ENCODE results near the gene HEXIM2. TPM values are rescaled to one million over a fixed set of nuclear protein-coding genes. Genes with fewer than 3 reads are reported as not detected.

The HEXIM2 gene
- total RNA-seq, 1 experiment from 2014 or later: 5.8 TPM

DNA sequence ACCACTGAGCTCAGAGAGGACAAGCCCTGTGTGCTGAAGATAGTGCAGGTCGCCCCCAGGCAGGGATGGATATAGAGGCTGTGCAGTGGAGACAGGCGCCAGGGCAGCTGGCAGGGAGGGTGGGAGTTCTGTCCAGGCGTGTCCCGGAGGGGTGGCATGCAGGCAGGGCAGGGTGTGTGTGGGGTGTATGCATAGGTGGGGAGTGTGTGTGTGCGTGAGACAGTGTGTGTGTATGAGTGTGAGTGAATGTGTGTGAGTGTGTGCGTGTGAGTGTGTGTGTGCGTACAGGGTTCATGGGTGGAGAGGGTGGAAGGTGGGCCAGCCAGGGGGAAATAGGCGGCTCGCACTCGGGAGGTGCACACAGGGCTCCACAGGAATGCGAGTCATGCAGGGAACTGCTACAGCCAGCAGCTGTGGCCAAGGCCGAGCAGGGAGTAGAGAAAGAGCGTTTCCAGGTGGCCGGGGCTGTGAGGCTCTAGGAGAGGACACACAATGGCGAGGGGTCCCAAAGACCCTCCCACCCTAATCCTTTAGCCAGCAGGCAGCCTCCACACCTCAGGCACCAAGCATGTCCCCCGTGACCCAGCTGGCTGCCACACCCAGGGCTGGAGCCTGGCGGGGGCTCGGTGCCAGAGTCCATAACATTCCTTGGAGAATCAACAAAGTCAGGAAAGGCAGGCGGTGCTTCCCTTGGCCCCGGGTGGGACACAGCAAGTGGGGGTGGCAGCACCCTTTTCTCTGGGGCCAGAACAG, 34.0 kb upstream of the HEXIM2 start:
- peak; percentile 46 for DNase-seq (ENCODE audit: low spot score)

DNA sequence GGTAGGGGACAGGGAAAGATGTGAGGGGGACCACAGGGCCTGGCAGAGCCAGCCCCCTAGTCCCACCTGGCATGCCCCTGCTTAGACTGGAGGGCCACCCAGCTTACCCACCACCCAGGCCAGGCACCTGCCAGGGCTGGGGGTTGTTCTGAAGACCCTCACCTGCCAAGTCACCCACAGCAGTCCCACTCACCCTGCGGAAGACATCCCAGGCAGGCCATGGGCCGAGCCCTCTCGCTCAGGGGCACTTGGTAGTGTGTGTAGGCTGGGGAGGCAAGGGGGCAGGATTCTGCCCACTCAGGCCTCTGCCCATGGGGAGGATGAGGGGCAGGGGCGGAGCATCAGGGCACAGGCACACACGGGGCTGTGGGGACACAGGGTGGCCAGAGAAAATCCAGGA, 33.3 kb upstream of the HEXIM2 start:
- DNase-seq (ENCODE audit: low spot score): no peak

DNA sequence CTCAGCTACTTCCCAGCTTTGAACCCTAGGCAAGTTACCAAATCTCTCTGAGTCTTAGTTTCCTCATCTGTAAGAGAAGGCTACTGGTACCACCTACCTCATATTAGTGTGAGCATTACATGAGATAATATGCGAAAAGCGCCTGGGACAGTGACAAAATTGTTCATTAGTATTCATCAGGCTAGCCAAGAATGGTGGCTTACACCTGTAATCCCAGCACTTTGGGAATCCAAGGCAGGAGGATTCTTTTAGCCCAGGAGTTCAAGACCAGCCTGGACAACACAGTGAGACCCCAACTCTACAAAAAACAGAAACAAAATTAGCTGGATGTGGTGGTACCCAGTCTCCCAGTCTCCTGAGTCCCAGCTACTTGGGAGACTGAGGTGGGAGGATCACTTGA, 32.7 kb upstream of the HEXIM2 start:
- no peak for DNase-seq (ENCODE audit: low spot score)

DNA sequence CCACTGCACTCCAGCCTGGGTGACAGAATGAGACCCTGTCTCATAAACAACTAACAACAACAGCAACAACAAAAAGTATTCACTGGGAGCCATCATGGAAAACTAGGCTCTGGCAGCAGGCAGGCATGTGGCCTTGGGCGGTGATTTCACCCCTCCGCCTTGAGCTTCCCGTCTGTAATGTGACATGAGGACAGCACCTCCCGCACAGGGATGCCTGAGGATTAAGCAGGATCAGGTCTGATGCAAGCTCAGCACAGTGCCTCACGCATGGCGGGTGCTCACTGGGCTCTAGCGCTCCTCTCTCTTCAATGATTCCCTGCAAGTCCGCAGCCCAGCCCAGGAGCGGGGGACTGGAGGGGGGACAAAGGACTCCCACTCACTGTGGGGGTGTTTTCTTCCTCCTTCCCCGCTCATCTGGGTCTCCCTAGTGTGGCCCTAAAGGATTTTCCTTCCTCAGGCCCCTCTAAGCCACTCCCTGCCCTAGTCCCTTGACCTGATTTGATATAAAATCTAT, 32.2 kb upstream of the HEXIM2 start:
- peak; percentile 66 for DNase-seq (ENCODE audit: low spot score)

DNA sequence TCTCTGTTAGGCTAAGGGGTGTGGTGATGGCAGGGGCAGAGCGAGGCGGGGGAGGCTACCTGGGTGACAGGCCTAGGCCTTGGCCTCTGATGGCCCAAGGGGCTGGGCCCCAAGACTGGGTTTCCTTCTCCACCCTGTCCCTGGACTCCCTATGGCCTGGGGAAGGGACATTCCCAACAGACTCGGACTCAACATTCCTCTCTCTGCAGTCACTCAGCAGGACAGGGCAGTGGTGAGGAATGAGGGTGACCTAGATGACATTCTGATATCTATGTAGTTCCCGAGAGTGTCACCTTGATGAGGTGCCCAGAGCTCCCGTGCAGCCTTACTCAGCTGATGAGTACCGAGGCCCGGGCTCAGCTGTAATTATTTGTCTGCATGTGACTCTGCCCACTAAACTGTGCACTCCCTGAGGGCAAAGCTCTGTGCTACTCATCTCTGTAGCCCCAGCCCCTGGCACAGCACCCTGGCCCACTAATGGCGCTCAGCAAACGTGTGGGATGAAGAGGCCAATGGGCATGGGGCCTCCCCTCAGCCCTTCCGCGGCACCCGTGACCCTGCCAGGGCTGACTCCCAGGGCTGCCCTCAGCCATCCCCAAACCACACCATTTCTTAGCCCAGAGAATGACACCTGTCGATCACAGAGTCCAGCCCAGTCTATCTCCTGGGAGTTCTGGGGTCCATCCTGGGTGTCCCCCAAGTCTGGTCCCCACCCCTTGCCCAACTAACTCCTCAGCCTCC, 31.6 kb upstream of the HEXIM2 start:
- DNase-seq (ENCODE audit: low spot score): no peak

DNA sequence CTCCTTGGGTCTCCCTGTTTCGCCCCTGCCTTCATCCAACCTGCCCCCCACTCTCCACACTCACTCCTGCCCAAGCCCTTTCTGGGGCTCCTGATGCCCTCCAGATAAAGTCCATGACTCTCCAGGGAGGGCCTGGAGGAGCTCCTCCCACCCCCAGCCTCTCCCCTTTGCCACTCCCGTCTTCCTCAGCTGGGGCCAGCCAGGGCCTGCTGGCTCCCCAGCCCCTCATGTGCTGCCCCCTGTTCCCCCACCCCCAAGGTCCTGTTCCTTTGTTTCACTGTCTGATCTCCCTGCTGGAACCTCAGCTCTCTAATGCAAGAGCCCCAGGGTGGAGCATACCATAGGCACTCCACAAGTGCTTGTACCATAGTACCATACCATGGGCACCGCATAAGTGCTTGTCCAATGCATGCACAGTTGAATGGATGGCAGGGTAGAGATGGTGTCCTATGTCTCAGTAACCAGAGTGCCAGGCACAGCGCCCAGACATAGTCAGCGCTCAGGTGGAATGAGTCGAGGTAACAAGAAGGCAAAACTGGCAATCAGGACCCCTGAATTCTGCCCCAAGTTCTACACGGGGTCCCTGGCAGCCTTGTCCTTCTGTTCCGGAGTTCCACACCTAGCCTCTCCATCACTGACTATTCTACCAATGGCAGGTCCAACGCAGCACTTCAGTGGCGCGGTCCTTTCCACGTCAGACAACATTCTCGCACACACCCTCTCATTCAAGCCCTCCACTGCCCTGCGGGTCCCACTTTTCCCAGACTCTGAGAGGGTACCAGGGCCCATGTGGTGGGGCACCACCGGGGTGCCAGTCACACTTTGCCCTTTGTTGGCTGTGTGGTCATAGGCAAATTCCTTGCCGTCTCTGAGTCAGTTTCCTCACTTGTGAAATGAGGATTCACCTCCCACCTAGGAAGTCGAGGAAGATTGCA, 30.7 kb upstream of the HEXIM2 start:
- no peak for DNase-seq (ENCODE audit: low spot score)

DNA sequence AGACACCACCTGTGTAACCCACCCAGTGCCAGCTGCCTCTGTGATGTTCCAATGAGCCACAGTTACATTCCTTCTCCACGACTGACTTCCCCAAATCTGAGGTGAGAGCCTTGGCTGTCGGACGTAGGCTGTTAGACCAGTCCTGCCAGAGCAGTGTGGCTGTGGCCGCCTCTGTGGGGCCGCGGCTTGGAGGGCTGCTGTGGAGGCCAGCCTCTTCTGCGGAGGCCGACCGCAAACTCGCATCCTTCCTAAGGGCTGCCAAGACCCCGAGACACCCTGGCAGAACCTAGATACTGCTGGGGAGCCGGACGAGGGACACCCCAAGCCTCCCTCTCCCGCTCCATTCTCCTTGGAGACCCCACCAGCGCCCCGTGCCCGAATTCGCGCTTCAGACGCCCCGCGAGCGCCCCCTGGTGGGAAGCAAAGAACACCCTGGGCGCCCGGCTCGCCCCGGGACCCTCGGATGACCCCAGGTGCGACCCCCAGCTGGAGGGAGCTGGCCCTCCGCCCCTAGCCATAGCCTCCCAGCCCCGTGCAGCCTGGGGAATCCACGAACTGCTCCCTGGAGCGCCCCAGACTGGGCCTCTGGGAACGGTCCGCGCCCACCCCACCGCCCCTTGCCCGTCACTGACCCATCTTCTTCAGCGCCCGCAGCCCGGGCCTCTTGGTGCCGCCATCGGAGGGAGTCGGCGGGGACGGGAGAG, 29.9 kb upstream of the HEXIM2 start:
- no peak for DNase-seq (ENCODE audit: low spot score)

DNA sequence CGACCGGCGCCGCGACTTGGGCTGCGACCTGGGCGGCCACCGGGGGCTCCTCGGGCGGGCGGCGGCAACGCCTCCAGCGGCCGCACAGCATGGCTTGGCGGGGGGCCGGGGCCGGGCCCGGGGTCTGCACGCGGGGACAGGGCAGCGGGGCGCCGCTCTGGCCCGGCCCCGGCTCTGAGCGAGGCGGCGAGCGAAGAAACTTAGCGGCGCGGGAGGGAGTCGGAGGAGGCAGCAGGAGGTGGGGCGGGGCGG, 29.4 kb upstream of the HEXIM2 start, which contains the start of gene PLCD3:
PLCD3 (minus strand) TSS at position 196 of the 252 bp plus-strand sequence; CDS start at position 91, 105 bp downstream.
- no peak for DNase-seq (ENCODE audit: low spot score)

DNA sequence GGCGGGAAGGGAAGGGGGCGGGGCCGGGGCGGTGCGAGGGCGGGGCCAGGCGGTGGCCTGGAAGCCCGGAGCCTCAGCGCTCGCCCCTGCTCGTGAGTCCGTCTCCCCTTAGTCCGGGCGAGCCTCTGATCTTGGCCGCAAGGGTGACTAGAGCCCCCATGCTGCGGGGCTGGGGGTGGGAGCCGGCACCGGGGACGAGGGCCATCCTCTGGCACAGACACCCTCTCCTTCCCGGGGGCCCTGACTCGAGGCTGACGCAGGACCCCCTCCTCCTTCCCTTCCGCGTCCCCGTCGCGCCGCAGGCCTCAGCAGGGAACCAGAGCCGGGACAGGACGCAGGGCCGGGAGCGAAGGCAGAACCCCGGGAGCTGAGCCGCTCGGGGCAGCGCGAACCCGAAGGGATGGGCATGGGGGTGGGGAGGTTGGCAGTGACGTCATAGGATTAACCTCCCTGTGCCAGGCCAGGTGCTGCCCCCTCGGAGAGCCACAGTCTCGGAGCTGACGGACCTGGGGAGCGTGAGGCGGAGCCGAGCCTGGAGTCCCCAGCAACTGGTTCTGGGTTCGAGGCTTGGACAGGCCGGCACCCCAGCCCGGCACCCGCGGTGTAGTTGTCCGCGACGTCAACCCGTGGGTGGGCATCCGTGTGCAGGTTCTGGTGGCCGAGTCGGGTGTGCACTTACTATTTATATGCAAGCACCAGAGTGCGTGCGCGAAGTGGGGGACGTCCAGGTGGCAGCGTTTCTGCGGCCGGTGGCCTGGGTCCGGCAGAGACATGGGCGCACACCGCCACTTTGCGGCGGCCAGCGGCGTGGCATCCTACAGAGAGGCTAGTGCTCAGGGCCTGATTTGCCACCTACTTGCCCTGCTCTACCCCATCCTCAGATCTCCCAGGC, 28.9 kb upstream of the HEXIM2 start:
- DNase-seq (ENCODE audit: low spot score): peak; percentile 89

DNA sequence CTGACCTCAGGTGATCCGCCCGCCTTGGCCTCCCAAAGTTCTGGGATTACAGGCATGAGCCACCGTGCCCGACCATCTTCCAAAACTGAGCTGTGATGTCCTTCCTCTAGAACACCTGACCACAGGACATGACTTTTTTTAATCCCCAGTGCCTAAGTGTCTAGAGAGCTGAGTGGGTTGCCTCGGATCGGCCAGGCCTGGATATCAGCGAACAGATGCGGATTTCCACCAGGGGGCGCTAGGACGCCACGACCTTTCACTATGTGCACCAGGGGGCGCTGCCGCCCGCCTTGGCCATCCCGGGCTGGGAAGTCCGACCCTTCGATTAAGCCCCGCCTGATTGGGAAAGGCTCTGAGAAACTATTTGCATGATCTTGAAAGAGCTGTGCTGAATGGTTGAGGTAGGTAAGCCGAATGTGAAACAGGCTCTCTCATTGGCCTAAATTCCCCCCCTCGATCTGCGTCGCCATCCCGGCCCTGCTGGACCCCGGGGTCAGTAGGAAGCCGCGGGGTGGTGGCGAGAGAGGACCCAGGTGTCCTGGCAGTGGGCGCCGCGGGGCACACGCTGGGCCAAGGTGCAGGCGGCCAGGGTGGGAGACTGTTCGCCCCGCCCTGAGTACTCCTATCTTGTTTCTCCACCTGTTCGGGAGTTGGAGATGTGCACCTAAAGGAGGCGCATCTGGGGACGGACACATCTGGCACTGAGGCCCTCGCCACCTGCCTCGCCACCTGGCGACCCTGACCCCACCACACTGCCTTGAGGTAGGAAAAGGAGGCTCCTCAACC, 26.3 kb upstream of the HEXIM2 start, which contains the start of gene ACBD4:
ACBD4 (plus strand) TSS at position 496 of the 786 bp plus-strand sequence. CDS start 458 bp downstream, outside the sequence.
- peak; percentile 97 for DNase-seq (ENCODE audit: low spot score)

DNA sequence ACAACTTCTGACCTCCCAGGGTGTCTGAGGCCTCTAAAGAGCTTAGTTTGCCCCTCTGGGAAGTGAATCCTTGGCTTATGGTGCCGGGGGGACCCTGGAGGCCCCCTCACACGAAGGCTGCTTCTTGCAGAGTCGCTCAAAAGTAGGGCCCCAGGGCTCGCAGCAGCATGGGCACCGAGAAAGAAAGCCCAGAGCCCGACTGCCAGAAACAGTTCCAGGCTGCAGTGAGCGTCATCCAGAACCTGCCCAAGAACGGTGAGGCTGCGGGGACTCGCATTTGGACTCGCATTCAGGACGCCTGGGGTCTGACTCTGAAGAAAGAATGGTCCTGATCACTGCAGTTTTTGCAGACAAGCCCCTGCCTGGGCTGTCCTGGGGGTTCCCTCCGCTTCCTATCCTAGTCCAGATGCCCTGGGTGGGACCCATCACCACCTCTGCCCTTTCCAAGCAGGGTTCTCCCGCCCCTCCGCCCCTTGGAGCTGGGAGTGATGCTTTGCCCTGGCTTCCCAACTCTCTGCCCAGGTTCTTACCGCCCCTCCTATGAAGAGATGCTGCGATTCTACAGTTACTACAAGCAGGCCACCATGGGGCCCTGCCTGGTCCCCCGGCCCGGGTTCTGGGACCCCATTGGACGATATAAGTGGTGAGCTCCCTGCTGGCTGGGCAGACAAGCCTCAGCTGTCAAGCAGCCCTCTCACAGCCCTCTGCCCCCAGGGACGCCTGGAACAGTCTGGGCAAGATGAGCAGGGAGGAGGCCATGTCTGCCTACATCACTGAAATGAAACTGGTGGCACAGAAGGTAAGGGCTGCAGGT, 25.5 kb upstream of the HEXIM2 start:
- DNase-seq (ENCODE audit: low spot score): no peak

DNA sequence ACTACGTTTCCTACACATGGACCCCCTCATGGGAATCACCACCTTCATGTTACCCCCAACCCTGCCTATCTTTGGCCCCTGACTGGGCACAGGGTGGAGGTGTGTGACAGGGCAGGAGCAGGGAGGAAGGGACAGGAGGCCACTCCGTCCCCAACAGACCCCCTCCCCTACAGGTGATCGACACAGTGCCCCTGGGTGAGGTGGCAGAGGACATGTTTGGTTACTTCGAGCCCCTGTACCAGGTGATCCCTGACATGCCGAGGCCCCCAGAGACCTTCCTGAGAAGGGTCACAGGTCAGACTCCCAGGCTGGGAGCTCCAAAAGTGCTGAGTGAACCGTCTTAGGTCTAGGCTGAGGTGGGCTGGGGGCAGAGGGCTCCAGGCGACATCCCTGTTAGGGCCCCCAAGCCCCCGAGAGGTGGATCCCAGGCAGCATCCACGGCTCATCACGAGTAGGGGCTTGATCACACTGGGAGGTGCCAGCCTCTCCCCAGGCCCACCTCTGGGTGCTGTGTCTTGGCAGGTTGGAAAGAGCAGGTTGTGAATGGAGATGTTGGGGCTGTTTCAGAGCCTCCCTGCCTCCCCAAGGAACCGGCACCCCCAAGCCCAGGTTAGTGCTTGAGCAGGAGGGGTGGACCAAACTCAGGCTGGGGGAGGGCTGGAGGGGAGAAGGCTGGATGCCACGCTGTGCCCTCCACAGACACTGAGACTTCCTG, 24.7 kb upstream of the HEXIM2 start:
- no peak for DNase-seq (ENCODE audit: low spot score)

DNA sequence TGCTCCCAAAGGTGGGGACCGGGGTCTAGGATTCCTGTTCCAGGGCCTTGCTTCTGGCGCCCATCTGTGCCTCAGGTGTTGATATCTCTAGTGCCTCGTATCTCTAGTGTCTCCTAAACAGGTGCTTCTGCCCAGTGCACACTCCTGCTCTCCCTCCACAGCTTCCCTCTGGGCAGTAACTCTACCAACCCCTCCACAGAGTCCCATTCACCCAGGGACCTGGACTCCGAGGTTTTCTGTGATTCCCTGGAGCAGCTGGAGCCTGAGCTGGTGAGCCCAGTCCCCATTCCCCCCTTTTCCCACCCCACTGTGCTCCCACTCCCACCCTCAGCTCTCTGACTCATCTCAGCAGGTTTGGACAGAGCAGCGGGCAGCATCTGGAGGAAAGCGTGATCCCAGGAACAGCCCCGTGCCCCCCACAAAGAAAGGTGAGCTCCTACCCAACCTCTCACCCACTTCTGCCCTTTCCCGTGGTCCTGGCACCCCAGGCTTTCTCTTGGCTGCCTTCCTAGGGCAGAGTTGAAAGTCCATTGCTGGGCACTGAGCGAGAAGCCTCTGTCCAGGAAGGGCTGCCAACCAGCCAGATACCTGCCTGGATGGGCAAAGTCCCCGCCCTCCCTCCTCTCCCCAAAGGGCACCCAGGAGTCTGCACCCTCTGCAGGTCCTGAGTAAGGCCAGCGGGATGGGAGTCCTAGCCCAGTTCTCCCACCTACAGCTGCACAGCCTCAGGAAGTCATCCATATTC, 23.9 kb upstream of the HEXIM2 start:
- DNase-seq (ENCODE audit: low spot score): no peak

DNA sequence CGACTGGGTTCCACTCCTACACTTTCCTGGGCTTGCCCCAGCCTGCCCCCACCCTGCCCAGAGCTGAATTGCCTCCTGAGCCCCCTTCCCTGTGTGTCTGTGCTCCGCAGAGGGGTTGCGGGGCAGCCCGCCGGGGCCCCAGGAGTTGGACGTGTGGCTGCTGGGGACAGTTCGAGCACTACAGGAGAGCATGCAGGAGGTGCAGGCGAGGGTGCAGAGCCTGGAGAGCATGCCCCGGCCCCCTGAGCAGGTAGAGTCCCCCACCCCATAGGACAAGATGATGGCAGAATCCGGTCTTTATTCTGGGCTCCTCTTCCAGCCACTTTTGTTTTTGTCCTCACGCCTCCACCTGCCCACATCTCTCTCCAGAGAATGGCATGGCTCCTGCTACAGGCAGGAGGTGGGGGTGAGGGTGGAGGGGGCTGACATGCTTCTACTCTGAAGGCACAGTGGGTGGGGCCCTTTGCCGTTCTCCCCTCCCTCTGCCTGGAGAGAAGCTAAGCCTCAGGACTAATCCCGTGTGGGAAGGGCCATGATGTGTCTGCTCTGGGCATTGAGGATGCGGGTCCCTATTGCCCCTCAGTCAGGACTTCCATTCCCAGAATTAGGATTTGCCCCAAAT, 22.7 kb upstream of the HEXIM2 start:
- DNase-seq (ENCODE audit: low spot score): no peak

DNA sequence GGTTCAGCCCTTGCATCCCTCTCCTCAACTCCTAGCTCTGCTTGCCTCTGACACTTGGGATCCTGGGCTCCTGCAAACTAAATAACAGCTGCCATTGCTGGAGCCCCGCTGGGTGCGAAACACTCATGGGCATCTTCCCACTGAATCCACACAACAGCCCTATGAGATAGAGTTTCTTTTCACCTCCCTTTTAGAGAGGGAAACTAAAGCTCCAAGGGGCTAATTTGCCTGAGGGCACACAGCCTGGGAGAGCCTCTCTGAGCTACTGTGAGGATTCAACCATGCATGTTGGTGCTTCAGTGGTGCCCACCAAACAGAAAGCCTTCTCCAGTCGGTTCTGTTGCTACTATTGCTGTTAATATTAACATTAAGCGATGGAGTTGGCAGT, 22.1 kb upstream of the HEXIM2 start:
- DNase-seq (ENCODE audit: low spot score): no peak

DNA sequence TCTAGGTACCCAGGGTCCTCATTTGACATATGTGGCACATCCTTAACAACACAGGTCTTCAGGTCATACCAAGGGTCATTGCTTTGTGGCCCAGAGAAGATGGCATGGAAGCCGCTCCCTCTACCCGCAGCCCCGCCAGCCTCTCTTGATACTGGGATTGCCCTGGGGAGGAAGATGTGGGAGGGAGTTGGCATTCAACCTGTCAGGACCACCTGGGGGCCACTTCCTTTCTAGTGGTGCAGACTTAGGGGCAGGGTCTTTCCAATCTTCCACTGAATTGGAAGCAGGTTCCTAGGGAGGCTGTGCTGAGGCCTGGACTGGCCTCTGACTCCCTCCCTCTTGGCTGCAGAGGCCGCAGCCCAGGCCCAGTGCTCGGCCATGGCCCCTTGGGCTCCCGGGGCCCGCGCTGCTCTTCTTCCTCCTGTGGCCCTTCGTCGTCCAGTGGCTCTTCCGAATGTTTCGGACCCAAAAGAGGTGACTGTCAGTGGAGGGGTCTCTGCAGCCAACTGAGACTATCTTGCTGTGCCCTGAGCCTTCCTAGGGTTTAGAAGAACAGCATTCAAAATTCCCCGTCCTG, 18.5 kb upstream of the HEXIM2 start:
- DNase-seq (ENCODE audit: low spot score): no peak
